Peyer's patch (tissue), 4 donors: ENCODE results near the gene GTF3C2.

Experiments
- CTCF ChIP-seq, 6 experiments: fragments of 450-650 bp in 4 of 6; fragments of 200-600 bp in 2 of 6; sonication (generic) in 1 of 6; IDR thresholded peaks; one replicate each; pipeline ENCODE4 v1.5.1; 2017 to 2019; ENCODE audit warnings: antibody characterized with exemption in 6 of 6, mild to moderate bottlenecking in 3 of 6, moderate library complexity in 1 of 6
- POLR2A ChIP-seq, 2 donors: fragments of 450-650 bp; IDR thresholded peaks; one replicate each; pipeline ENCODE4 v1.5.1; 2017; ENCODE audit warnings: antibody characterized with exemption in 2 of 2, mild to moderate bottlenecking in 2 of 2, moderate library complexity in 2 of 2

- TF ChIP-seq CTCF (IDR thresholded peaks at IDR 0.05) (no peak), POLR2A (IDR thresholded peaks at IDR 0.05) (no peak)
Measured at GRCh38 chr2:27375513-27376099, 19.0 kb upstream of the GTF3C2 start.
